Vagina (tissue), 2 donors: ENCODE data around the gene ATPAF2.

Experiments used
- POLR2AphosphoS5 ChIP-seq, 2 donors: sonication (generic); formaldehyde crosslinking; IDR thresholded peaks; one replicate each; pipeline ENCODE4 v1.9.0; 2017; ENCODE audit warnings: antibody characterized with exemption in 2 of 2, mild to moderate bottlenecking in 2 of 2, low read depth in 1 of 2; ENCODE audit not compliant: insufficient read depth in 1 of 2
- TF ChIP-seq, protein P1 (sequence below), 3 experiments: fragments of 450-650 bp in 2 of 3; fragments of 200-600 bp in 1 of 3; sonication (generic) in 1 of 3; IDR thresholded peaks; one replicate each; pipeline ENCODE4 v1.5.1; 2017 to 2019; ENCODE audit warnings: antibody characterized with exemption in 3 of 3, mild to moderate bottlenecking in 2 of 3, moderate library complexity in 2 of 3

GRCh38 chr17:18009609-18010420 lies 29.2 kb downstream of the ATPAF2 start:
- TF ChIP-seq, protein P1, sequence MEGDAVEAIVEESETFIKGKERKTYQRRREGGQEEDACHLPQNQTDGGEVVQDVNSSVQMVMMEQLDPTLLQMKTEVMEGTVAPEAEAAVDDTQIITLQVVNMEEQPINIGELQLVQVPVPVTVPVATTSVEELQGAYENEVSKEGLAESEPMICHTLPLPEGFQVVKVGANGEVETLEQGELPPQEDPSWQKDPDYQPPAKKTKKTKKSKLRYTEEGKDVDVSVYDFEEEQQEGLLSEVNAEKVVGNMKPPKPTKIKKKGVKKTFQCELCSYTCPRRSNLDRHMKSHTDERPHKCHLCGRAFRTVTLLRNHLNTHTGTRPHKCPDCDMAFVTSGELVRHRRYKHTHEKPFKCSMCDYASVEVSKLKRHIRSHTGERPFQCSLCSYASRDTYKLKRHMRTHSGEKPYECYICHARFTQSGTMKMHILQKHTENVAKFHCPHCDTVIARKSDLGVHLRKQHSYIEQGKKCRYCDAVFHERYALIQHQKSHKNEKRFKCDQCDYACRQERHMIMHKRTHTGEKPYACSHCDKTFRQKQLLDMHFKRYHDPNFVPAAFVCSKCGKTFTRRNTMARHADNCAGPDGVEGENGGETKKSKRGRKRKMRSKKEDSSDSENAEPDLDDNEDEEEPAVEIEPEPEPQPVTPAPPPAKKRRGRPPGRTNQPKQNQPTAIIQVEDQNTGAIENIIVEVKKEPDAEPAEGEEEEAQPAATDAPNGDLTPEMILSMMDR (IDR thresholded peaks at IDR 0.05) = no peak
- no peak for TF ChIP-seq POLR2AphosphoS5 (IDR thresholded peaks at IDR 0.05; ENCODE audit: insufficient read depth in 1 of 2, low read depth in 1 of 2)
